Measurements from ENCODE around the gene ZNF275. TPM values are rescaled to one million over a fixed set of nuclear protein-coding genes. Genes with fewer than 3 reads are reported as not detected.

ZNF275 gene
- total RNA-seq, 2 experiments from 2014 or later, result 10.5 to 11.3 TPM

GRCh38 chrX:153400146-153401132 is 66.5 kb downstream of the ZNF275 start:
- Histone ChIP-seq H3K27me3 (ENCODE audit: control insufficient read depth in 1 of 2, insufficient read depth in 2 of 2, low read length in 2 of 2) (no peaks in the 10 kb centered on the region), H3K9me3 (ENCODE audit: control insufficient read depth in 1 of 2, insufficient read depth in 1 of 2, low read length in 2 of 2) (no peaks in the 10 kb centered on the region), H3K27ac (ENCODE audit: low read depth in 1 of 2, low read length in 2 of 2) (no peak overlapping the region), H3K36me3 (ENCODE audit: insufficient read depth, low read length) (no peaks in the 10 kb centered on the region), H3K4me1 (ENCODE audit: insufficient read depth, low read length) (peaks cover 7% of the 10 kb centered on the region), H3K4me3 (ENCODE audit: low read length) (no peak overlapping the region)
- peak; percentile 13 to 74 (median 36) for DNase-seq
- Mint-ChIP-seq H3K4me3 (no peak overlapping the region), H3K4me1 (ENCODE audit: low read depth) (no peaks in the 10 kb centered on the region), H3K27me3 (no peaks in the 10 kb centered on the region), H3K36me3 (ENCODE audit: low read depth) (no peaks in the 10 kb centered on the region), H3K27ac (no peak overlapping the region), H3K9me3 (no peaks in the 10 kb centered on the region)
- CTCF ChIA-PET, result no interaction called here
- TF ChIP-seq CTCF (IDR thresholded peaks at IDR 0.05), result peak; percentile 39
- POLR2A ChIA-PET, result no interaction called here
- peak; percentile 54 for ATAC-seq (ENCODE audit: poor library complexity)
- intact Hi-C loops (cut with DNase I, micrococcal nuclease), result no loop called here

- no peaks in the 10 kb centered on the region for H3K27me3 Mint-ChIP-seq
- H3K4me3 ChIP-seq (ENCODE audit: low read length), result no peak within 1 kb of the TSS
- TF ChIP-seq CTCF (IDR thresholded peaks at IDR 0.05), result no peak
- H3K27me3 ChIP-seq (ENCODE audit: control insufficient read depth in 1 of 2, insufficient read depth in 2 of 2, low read length in 2 of 2), result no peaks in the 10 kb centered on the region
- no peaks in the 10 kb centered on the region for H3K36me3 ChIP-seq (ENCODE audit: insufficient read depth, low read length)
- no peak for DNase-seq
- H3K36me3 Mint-ChIP-seq (ENCODE audit: low read depth), result no peaks in the 10 kb centered on the region
- intact Hi-C loops (cut with DNase I, micrococcal nuclease), result no loop called here
- no peak for ATAC-seq (ENCODE audit: poor library complexity)
- H3K4me1 ChIP-seq (ENCODE audit: insufficient read depth, low read length), result no peaks in the 10 kb centered on the region
- H3K9me3 Mint-ChIP-seq, result no peaks in the 10 kb centered on the region
- CTCF ChIA-PET, result no interaction called here
- H3K27ac Mint-ChIP-seq, result no peak within 1 kb of the TSS
- no peak within 1 kb of the TSS for H3K27ac ChIP-seq (ENCODE audit: low read depth in 1 of 2, low read length in 2 of 2)
- POLR2A ChIA-PET, result no interaction called here
- no peaks in the 10 kb centered on the region for H3K9me3 ChIP-seq (ENCODE audit: control insufficient read depth in 1 of 2, insufficient read depth in 1 of 2, low read length in 2 of 2)
- H3K4me1 Mint-ChIP-seq (ENCODE audit: low read depth), result no peaks in the 10 kb centered on the region
- H3K4me3 Mint-ChIP-seq, result no peak within 1 kb of the TSS
Measured at GRCh38 chrX:153401133-153401764, 67.3 kb downstream of the ZNF275 start, which contains the start of gene PNMA6E. PNMA6E (minus strand) TSS chrX:153401350; CDS start chrX:153398849, 2,501 bp downstream.

Other genes starting within 250 kb of the ZNF275 start
- gene MAGEA1, start 154.9 kb upstream of the ZNF275 start, total RNA-seq, result not detected
- gene PNMA6F, start 12.4 kb upstream of the ZNF275 start, total RNA-seq, result not detected
- not detected for gene PNMA6E, start 67.2 kb downstream of the ZNF275 start, total RNA-seq
- gene ZFP92, start 77.3 kb downstream of the ZNF275 start, total RNA-seq, result under 1 TPM; 0.08 to 0.11 TPM
- gene TREX2, start 111.9 kb downstream of the ZNF275 start, total RNA-seq, result 1 to 10 TPM; 1.1 to 1.4 TPM
- 10 to 100 TPM; 24.4 to 25.6 TPM for gene HAUS7, start 136.4 kb downstream of the ZNF275 start, total RNA-seq
- not detected for gene BGN, start 160.8 kb downstream of the ZNF275 start, total RNA-seq
- not detected for gene ATP2B3, start 183.5 kb downstream of the ZNF275 start, total RNA-seq